ENCODE data around the gene UNKL. TPM values are rescaled to one million over a fixed set of nuclear protein-coding genes. Genes with fewer than 3 reads are reported as not detected.

Gene UNKL
- total and polyA plus RNA-seq, 8 donors, result 4.4 to 22.1 (median 10.2) TPM

DNA sequence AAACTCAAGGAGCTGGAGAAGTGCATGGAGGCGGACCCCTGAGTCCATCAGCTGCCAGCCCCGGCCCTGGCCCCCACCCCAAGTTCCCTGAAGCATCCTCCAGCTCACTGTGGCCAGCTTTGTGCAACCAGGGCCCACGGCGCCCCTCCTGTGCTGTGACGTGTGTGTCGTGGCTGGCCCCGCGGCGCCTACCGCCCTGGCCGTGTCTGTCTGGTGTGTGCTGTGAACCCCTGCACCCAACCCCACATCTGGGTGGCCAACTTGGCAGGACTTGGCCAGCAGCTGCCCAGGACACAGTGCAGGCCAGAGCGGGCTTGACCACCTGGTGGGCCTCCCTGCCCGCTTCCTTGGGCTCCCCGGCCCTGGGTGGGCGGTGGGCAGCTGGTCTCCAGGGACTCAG, 66.1 kb downstream of the UNKL start:
- WGBS, 2 donors, result 93% methylated on average over 15 of the region's 15 CpGs

DNA sequence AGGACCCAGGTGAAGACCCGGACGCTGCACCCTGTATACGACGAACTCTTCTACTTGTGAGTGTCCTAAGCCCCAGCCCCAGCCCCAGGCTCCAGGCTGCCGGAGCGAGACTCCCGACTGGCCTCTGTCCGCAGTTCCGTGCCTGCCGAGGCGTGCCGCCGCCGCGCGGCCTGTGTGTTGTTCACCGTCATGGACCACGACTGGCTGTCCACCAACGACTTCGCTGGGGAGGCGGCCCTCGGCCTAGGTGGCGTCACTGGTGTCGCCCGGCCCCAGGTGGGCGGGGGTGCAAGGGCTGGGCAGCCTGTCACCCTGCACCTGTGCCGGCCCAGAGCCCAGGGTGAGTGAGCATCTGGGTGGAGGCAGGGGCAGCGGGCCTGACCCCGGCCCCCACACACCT, 66.5 kb downstream of the UNKL start:
- TF ChIP-seq, protein P1, sequence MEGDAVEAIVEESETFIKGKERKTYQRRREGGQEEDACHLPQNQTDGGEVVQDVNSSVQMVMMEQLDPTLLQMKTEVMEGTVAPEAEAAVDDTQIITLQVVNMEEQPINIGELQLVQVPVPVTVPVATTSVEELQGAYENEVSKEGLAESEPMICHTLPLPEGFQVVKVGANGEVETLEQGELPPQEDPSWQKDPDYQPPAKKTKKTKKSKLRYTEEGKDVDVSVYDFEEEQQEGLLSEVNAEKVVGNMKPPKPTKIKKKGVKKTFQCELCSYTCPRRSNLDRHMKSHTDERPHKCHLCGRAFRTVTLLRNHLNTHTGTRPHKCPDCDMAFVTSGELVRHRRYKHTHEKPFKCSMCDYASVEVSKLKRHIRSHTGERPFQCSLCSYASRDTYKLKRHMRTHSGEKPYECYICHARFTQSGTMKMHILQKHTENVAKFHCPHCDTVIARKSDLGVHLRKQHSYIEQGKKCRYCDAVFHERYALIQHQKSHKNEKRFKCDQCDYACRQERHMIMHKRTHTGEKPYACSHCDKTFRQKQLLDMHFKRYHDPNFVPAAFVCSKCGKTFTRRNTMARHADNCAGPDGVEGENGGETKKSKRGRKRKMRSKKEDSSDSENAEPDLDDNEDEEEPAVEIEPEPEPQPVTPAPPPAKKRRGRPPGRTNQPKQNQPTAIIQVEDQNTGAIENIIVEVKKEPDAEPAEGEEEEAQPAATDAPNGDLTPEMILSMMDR (IDR thresholded peaks at IDR 0.05), result no peak
- Histone ChIP-seq H3K27me3 (no peaks in the 10 kb centered on the region), H3K36me3 (peaks cover 0 to 13% (median 0%) of the 10 kb centered on the region in 3 donors), H3K9me3 (no peaks in the 10 kb centered on the region), H3K4me1 (peaks cover 10 to 23% (median 15%) of the 10 kb centered on the region in 3 donors), H3K27ac (no peak overlapping the region), H3K4me3 (no peak overlapping the region)
- DNase-seq (peak in 1 of 6 donors; percentile 45), FAIRE-seq (no peak), ATAC-seq (no peak)
- 92 to 93% methylated on average over 29 of the region's 29 CpGs for WGBS, 2 donors
- intact Hi-C loops (cut with DNase I), result no loop called here

More for the DNA sequence above, 66.1 kb downstream of the UNKL start:
- Histone ChIP-seq H3K27me3 (no peaks in the 10 kb centered on the region), H3K4me1 (peaks cover 13 to 24% (median 13%) of the 10 kb centered on the region in 3 donors), H3K4me3 (no peak overlapping the region), H3K36me3 (peaks cover 0 to 13% (median 0%) of the 10 kb centered on the region in 3 donors), H3K9me3 (no peaks in the 10 kb centered on the region), H3K27ac (no peak overlapping the region)
- FAIRE-seq (no peak), ATAC-seq (no peak), DNase-seq (peak in 2 of 6 donors; percentile 30 to 67)
- intact Hi-C loops (cut with DNase I), result no loop called here
- TF ChIP-seq, protein P1 (IDR thresholded peaks at IDR 0.05), result no peak

DNA sequence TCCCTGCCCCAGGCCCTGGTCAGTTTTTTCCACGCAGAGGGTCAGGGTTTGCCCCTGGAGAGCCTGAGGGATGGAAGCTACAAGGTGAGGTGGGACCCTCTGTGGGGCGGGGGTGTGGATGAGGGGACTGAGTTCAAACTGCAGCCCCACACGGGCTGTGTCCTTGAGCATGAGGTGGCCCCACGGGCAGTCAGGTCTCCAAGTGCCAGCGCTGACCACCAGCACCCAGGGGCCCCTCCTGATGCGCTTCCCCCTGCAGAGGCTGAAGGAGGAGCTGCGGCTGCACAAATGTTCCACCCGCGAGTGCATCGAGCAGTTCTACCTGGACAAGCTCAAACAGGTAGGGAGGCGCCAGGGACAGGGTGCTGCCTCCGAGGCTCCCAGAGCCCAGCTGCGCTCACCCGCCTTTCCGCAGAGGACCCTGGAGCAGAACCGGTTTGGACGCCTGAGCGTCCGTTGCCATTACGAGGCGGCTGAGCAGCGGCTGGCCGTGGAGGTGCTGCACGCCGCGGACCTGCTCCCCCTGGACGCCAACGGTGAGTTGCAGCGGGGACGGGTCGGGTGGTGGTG, 67.1 kb downstream of the UNKL start:
- Histone ChIP-seq H3K4me3 (no peak overlapping the region), H3K9me3 (no peaks in the 10 kb centered on the region), H3K36me3 (peaks cover 0 to 13% (median 0%) of the 10 kb centered on the region in 3 donors), H3K27ac (no peak overlapping the region), H3K27me3 (no peaks in the 10 kb centered on the region), H3K4me1 (peaks cover 9 to 17% (median 9%) of the 10 kb centered on the region in 3 donors)
- intact Hi-C loops (cut with DNase I), result no loop called here
- no peak for FAIRE-seq
- 82 to 87% methylated on average over 31 of the region's 31 CpGs for WGBS, 2 donors
- TF ChIP-seq, protein P1 (IDR thresholded peaks at IDR 0.05), result no peak
- DNase-seq, result peak in 2 of 6 donors; percentile 14 to 73
- no peak for ATAC-seq

DNA sequence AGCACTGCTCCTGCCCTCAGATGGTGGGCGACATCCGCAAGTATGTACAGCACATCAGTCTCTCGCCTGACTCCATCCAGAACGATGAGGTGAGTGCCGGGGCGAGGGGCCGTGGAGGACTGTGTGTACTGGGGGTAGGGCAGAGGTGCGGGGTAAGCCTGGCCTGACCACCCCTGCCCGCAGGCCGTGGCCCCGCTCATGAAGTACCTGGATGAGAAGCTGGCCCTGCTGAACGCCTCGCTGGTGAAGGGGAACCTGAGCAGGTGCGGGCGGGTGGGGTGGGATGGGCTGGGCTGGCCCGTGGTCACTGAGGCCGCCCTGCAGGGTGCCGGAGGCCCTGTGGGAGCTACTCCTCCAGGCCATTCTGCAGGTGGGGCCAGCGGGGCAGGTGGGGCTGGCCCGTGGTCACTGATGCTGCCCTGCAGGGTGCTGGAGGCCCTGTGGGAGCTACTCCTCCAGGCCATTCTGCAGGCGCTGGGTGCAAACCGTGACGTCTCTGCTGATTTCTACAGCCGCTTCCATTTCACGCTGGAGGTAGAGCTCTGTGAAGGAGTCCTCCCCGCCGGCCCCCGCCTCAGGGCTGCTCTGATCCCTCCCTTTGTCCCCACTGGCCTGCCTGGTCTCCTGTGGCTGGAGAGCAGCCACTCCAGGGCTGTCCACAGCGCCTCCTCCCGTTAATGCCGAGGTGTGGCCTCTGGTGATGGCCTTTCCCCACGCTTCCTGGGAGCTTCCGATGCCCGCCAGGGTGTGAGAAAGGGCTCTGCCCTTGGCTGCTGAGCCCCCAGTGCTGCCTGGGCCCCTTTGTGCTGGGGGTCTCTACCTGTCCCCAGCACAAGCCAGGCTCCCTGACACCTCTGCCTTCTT, 67.8 kb downstream of the UNKL start:
- FAIRE-seq, result no peak
- intact Hi-C loops (cut with DNase I), result no loop called here
- TF ChIP-seq, protein P1 (IDR thresholded peaks at IDR 0.05), result no peak
- H3K27me3 ChIP-seq, result no peaks in the 10 kb centered on the region
- no peak overlapping the region for H3K27ac ChIP-seq
- peaks cover 8 to 16% (median 10%) of the 10 kb centered on the region in 3 donors for H3K4me1 ChIP-seq
- WGBS, 2 donors, result 58 to 69% methylated on average over 33 to 34 of the region's 34 CpGs
- peak in 3 of 6 donors; percentile 14 to 77 (median 30) for DNase-seq
- peaks cover 0 to 13% (median 0%) of the 10 kb centered on the region in 3 donors for H3K36me3 ChIP-seq
- H3K9me3 ChIP-seq, result no peaks in the 10 kb centered on the region
- H3K4me3 ChIP-seq, result no peak overlapping the region
- no peak for ATAC-seq

Measured in pancreas (tissue), 10 donors.